NOMO-1 (cell line): ENCODE data around the gene AGAP5.
"Not testable (repeated sequence)": the region's sequence is repeated elsewhere in the genome, so short reads cannot be mapped to it uniquely, and the experiment has no call there.

Experiments
- DNase-seq, 2 experiments: peaks; one replicate each; lab custom pipeline; 2025; ENCODE audit not compliant: unreplicated experiment in 2 of 2; lab: John Stamatoyannopoulos, UW

Gene AGAP5

DNA sequence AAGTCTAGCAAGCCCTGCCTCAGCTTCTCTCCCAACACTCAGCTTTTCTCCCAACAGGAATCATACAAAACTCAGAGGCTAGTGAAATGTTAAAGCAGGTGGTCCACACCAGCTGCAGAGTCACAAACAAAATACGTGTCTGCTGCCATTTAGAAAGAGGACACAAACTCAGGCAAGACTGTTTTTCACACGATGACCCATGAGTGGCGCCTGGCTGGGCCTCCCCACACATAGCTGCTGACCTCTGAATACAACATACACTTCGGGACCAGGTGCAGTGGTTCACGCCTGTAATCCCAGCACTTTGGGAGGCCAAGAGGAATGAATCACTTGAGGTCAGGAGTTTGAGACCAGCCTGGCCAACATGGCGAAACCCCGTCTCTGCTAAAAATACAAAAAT lies 35.2 kb downstream of the AGAP5 start:
- not testable (repeated sequence) for DNase-seq

DNA sequence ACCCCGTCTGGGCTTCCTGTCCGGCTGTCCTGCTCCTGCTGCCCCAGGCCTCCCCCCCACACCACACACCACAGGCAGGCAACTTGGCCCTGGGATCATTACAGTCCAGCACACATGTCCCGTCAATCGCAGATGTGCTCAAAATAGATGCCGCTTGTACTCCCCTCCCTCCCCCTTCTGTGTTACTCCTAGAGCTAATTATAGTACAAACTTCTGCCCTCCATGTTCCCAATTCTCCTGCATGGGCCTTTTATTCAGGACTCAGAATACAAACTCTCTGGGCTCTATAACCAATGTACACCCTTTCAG lies 42.0 kb downstream of the AGAP5 start, which contains the start of gene SYNPO2L:
TSS of gene SYNPO2L (minus strand) at position 40 of the 309 bp plus-strand sequence. CDS start 107 bp downstream, outside the sequence.
- DNase-seq, result no peak

DNA sequence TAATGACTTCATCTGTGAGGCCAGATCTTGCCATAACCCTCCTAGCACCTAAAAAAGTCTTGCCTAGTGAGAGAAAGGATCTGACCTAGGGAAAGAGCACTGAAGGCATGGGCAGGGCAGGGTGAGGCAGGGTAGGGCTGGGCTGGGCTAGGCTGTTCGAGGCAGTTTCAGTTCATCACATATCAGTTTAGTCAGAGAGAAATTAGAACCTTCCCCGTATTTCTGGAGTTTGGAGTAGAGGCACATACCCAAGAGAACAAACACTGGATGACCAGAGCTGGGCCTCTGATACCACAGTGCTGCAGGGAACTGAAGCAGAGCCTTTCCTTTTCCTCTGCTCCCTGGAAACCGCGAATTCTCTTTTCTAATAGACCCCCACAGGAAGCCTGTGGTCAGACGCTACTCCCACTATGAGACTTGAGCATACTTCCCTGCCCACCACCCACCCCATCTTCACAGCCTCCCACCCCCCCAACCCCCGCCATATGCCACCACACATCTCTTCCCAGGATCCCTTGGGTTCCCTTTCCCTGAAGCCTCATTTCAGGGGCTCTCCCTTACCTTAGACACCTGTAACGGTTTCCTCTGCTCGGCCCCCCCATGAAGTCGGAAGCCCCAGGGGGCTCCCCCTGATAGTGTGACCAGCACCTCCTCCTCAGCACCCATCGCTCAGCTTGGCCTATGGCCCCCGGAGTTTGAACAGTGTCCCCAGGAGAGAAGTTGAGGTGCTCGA lies 42.5 kb downstream of the AGAP5 start:
- no peak for DNase-seq

DNA sequence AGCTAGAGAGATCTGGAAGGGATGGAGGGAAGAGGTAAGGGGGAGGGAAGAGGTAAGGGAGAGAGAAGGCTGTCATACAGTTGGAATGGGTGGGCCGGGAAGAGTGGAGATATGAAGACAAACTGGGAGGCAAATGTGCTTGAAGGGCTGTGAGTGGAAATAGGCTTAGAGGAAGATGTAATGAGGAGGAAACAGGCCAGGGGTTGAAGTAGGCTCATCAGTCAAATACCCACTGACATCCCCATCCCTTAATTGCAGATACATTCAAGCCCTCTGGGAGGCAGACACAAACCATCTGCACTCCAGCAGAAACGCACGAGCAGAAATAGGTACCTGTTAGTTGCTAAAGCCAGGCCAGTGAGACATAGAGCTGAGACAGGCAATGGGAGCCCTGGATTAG lies 44.2 kb downstream of the AGAP5 start:
- peak in 1 of 2 experiments; percentile 23 for DNase-seq

DNA sequence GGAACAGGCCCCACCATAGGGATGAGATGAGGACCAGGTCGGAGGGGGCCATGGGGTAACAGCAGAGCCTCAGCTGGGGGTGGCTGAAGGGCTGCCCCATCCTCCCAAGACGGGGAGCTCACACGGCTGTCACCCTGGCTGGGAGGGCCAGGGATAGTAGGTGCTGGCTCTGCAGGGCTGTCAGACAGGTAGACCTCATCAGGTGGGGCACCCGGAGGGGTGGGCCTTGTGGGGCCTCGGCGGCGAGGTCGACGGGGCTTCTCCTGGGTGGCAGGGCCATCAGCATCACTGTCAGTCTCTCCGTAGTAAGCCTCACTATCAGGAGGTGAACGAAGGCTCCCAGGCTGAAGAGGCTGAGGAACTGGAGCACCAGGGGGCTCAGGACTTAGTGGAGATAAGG lies 44.7 kb downstream of the AGAP5 start:
- DNase-seq, result no peak

- peak; percentile 40 to 89 for DNase-seq
Measured at GRCh38 chr10:73650537-73651331, 47.2 kb downstream of the AGAP5 start.

GRCh38 chr10:73649876-73650536 lies 47.9 kb downstream of the AGAP5 start:
- no peak for DNase-seq

- DNase-seq, result no peak
Measured at GRCh38 chr10:73648975-73649829, 48.7 kb downstream of the AGAP5 start.

DNA sequence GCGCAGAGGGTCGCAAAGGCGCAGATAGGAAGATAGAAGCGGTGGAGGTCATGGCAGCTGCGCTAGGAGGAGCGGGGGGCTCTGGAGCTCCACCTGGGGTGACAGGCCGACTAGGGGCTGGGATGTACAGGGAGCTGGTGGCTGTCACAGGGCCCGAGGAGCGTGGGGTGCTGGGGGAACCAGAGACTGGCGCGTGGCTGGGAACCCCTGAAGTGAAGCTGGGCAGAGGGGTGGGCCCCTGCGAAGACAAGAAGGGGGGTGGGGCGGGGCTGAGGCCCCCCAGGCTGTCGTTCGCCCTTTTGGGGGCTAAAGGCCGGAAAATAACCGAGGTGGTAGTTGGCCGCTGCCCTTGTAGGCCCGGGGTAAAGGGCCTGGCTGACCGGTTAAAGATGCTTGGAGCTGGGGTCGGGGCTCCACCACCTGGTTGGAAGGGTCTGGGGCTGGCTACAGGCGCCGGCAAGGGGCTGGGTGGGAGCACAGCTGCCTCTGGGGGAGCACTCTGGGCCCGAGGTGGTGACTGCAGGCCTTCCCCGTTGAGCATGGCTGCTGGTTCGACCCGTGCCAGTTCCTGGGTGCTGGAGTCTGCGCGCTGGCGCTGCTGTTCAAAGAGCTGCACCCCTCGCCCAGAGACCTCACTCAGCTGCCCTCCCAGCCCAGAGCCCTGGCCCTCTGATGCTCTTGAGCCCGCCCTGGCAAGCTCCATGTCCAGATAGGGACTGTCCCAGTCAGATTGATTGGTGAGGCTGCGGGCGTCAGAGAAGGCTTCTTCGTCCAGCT lies 49.8 kb downstream of the AGAP5 start:
- DNase-seq, result no peak

- DNase-seq, result no peak
Measured at GRCh38 chr10:73647211-73647874, 50.6 kb downstream of the AGAP5 start.

DNA sequence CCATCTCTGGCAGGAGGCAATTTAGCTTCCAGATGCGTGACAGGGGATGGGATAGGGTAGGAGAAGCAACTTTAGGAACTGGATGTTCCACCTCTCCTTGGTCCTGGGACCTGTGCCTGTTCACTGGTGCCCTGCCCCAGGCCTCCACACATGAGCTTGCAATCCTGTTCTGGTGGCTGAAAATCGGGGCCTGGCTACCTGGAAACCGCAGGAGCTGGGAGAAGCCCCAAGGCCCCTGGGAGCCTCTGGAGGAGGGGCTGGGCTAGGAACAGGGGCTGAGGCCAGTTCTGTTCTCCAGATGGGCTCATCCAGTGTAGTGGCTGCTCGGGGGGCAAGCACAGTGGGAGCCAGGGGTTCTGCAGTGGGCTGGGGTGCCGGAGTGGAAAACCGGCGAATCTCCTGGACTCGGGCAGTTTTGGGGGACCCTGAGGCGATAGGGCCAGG lies 51.3 kb downstream of the AGAP5 start:
- DNase-seq, result no peak

DNA sequence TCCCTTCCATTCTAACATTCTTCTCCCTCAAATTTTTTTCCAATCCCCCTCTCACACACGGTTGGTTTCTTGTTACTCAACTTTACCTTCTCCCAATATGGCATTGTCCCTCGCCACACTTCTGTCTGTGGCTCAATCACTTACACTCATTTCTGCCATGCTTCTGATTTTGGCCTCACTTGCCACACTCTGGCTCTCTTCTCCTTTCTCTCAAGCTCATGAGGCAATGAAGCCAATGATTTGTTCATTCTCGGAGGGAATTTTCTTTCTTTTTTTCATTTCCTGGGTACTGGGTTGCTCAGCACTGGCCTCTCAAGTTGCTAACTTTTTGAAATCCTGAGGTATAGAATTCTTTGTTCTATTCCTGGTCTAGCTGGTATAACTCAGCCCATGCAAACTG lies 52.7 kb downstream of the AGAP5 start:
- peak; percentile 39 to 42 for DNase-seq

GRCh38 chr10:73644767-73645166 lies 53.1 kb downstream of the AGAP5 start:
- no peak for DNase-seq

DNA sequence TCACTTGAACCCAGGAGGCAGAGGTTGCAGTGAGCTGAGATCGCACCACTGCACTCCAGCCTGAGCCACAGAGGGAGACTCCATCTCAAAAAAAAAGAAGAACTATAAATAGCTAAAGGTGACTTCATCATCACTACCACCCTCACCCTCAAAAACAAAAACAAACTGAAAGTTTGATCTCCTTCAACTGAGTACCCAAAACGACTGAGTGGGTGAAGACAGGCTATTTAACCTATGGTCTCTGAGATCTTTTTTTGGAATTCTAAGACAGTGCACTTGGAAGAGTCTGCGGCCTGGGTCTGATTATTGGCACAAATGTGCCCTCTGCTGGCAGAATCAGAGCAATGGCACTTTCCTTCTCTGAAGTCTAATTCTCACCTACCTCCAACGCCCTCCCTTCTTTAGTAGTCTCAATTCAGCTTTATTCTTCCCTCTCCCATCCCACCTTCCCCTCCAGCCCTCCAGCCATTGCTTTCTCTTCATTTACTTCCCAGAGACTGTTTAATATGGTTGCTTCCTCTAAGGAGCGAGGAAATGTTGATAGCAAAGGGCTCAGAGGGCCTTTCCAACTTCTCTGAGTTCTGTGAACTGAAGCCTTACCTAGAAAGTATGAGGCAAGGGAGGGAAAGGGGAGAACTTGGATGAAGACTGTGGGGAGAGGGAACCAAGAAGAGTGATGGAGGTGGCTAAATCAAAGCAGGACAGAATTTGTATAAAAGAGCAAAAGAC lies 53.7 kb downstream of the AGAP5 start:
- peak; percentile 23 to 76 for DNase-seq

- DNase-seq, result no peak
Measured at GRCh38 chr10:73643362-73643761, 54.5 kb downstream of the AGAP5 start.

GRCh38 chr10:73641328-73642060 lies 56.4 kb downstream of the AGAP5 start, which contains the start of gene MYOZ1:
Gene MYOZ1 (minus strand): TSS chr10:73641474. CDS start chr10:73640017, 1,457 bp downstream.
- DNase-seq, result peak; percentile 10 to 35

GRCh38 chr10:73639286-73639685 lies 58.6 kb downstream of the AGAP5 start:
- no peak for DNase-seq

DNA sequence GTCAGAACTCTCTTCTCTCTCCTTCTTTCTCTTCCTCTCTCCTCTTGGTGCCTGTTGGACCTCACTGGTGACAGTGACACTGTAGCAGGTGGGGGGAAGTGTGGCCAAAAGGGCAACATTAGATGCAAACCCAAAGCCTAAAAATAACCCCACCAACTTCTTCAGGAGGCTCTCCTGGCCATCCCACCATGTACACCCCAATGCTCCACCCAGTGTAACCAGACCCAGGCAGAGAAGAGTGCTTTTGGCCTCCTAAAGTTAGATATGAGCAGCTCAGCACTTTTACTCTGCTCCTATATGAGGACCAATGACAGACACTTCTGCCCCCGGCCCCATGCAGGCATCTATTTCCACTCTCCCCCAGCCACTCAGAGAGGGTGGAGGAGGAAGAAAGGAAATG lies 62.1 kb downstream of the AGAP5 start:
- DNase-seq, result no peak
